TTC549 (cell line): Measurements from ENCODE around the gene SEC16B.

ENCODE experiments used
- FAIRE-seq: peaks from 2 replicates; lab custom pipeline; 2012; peaks lifted over from hg19 to GRCh38; lab: Jason Lieb, UNC

SEC16B gene

GRCh38 chr1:177907000-177907399, 62.9 kb downstream of the SEC16B start:
- FAIRE-seq = no peak

- FAIRE-seq = no peak
Observed at GRCh38 chr1:177905686-177906085, 64.2 kb downstream of the SEC16B start.

GRCh38 chr1:177902266-177902665, 67.6 kb downstream of the SEC16B start:
- no peak for FAIRE-seq

GRCh38 chr1:177897998-177898654, 71.7 kb downstream of the SEC16B start:
- no peak for FAIRE-seq

GRCh38 chr1:177897281-177897997, 72.4 kb downstream of the SEC16B start:
- no peak for FAIRE-seq
